Testis (tissue), 2 donors: ENCODE data around the gene NKIRAS2.

Source experiments
- POLR2A ChIP-seq: fragments of 450-650 bp; IDR thresholded peaks from one replicate; pipeline ENCODE4 v1.6.1; 2017; ENCODE audit warnings: antibody characterized with exemption, mild to moderate bottlenecking, moderate library complexity
- TF ChIP-seq, protein P1 (sequence below), 3 experiments: fragments of 450-650 bp in 2 of 3; fragments of 200-600 bp in 1 of 3; sonication (generic) in 1 of 3; IDR thresholded peaks; one replicate each; pipeline ENCODE4 v1.5.1; 2016 to 2019; ENCODE audit warnings: antibody characterized with exemption in 3 of 3, mild to moderate bottlenecking in 2 of 3, moderate library complexity in 1 of 3

DNA sequence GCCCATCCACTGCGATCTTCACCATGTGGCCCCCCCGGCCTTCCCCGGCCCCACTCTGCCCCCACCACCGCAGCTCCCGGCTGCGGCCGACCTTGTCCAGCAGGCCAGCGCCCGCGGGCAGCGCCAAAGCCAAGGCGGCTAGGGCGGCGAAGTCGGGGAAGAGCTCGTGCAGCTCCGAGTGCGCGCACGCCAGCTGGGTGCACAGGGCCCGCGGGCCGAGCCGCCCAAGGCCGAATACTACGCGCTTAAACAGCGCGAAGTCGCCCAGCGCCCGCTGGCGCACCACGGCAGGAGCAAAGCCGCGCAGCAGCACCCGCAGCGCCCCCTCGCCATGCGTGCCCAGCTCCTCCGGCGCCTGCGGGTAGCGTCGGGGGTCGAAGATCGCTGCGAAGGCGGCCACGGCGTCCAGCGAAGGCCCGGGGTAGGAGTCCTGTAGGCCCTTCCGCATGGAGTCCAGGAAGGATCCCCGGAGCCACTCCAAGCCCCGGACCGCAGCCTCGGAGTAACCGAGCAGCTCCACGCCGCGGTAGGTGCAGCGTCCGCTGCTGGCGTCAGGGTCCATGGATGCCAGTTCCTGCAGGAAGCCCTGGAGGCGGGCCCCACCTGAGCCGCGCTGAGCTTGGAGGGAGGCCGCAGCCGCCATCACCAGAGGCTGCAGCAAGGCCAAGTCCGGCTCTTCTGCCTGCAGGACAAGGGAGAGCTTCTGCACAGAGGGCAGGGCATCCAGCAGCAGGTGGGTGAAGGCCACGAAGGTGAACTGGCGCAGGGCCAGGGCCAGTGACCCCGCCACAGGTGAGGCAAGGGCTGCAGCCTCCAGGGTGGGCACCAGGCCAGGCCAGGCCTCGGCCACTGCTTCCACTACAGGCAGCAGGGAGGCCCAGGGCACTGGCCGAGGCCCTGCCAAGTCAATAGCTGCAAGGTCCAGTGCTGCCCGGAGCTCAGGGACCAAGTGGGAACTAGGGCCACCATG, 20.2 kb downstream of the NKIRAS2 start:
- TF ChIP-seq, protein P1, sequence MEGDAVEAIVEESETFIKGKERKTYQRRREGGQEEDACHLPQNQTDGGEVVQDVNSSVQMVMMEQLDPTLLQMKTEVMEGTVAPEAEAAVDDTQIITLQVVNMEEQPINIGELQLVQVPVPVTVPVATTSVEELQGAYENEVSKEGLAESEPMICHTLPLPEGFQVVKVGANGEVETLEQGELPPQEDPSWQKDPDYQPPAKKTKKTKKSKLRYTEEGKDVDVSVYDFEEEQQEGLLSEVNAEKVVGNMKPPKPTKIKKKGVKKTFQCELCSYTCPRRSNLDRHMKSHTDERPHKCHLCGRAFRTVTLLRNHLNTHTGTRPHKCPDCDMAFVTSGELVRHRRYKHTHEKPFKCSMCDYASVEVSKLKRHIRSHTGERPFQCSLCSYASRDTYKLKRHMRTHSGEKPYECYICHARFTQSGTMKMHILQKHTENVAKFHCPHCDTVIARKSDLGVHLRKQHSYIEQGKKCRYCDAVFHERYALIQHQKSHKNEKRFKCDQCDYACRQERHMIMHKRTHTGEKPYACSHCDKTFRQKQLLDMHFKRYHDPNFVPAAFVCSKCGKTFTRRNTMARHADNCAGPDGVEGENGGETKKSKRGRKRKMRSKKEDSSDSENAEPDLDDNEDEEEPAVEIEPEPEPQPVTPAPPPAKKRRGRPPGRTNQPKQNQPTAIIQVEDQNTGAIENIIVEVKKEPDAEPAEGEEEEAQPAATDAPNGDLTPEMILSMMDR (IDR thresholded peaks at IDR 0.05) = no peak
- no peak for TF ChIP-seq POLR2A
